Testis (tissue), 2 donors: ENCODE measurements around the gene IL12B.

Experiments
- POLR2A ChIP-seq: fragments of 450-650 bp; IDR thresholded peaks from one replicate; pipeline ENCODE4 v1.6.1; 2017; ENCODE audit warnings: antibody characterized with exemption, mild to moderate bottlenecking, moderate library complexity
- TF ChIP-seq, protein P1 (sequence below), 3 experiments: fragments of 450-650 bp in 2 of 3; fragments of 200-600 bp in 1 of 3; sonication (generic) in 1 of 3; IDR thresholded peaks; one replicate each; pipeline ENCODE4 v1.5.1; 2016 to 2019; ENCODE audit warnings: antibody characterized with exemption in 3 of 3, mild to moderate bottlenecking in 2 of 3, moderate library complexity in 1 of 3

DNA sequence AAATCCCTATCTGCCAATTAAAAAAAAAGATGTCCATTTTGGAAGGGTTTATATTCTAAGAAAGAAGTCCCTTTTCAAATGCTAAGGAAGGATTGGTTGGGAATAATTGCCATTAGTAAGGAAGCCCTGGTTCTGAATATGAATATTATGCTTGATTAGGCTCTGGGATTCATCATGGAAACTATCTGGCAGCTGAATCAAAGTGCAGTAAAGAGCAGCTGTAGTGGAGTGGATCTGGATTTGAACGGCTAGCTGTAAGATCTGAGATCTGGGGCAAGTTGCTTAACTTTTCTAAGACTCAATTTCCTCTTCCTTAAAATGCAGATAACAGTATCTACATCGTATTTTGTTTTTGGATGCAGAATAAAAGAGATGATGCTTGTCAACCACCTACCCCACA lies 10.5 kb downstream of the IL12B start:
- TF ChIP-seq, protein P1, sequence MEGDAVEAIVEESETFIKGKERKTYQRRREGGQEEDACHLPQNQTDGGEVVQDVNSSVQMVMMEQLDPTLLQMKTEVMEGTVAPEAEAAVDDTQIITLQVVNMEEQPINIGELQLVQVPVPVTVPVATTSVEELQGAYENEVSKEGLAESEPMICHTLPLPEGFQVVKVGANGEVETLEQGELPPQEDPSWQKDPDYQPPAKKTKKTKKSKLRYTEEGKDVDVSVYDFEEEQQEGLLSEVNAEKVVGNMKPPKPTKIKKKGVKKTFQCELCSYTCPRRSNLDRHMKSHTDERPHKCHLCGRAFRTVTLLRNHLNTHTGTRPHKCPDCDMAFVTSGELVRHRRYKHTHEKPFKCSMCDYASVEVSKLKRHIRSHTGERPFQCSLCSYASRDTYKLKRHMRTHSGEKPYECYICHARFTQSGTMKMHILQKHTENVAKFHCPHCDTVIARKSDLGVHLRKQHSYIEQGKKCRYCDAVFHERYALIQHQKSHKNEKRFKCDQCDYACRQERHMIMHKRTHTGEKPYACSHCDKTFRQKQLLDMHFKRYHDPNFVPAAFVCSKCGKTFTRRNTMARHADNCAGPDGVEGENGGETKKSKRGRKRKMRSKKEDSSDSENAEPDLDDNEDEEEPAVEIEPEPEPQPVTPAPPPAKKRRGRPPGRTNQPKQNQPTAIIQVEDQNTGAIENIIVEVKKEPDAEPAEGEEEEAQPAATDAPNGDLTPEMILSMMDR (IDR thresholded peaks at IDR 0.05) = no peak
- no peak for TF ChIP-seq POLR2A
